RCC 7860 (cell line): ENCODE data around the gene CDC42BPB.

Experiments used
- DNase-seq: peaks from one replicate; pipeline ENCODE4 v3.0.0-alpha.2; 2015; ENCODE audit warnings: low spot score
- FAIRE-seq: peaks from 2 replicates; lab custom pipeline; 2012; peaks lifted over from hg19 to GRCh38; lab: Jason Lieb, UNC

CDC42BPB gene

DNA sequence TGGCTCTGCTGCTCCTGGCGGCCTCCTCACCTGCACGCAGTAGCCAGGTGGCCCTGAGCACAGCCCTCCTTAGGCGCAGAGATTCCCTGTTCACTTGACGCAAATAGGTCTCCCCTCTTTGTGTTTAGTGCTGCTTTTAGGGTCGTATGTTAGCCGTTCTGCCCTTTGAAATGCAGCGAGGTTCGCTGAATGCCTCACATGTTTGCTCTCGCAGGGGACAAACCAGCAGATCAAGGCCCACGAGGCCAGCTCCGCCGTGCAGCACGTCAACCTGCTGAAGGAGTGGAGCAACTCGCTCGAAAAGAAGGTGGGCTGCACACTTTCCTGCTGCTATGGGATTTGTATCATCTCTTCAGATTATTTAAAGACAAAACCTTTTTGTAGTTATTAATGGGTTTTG is 166.2 kb downstream of the CDC42BPB start:
- FAIRE-seq (no peak), DNase-seq (no peak)

DNA sequence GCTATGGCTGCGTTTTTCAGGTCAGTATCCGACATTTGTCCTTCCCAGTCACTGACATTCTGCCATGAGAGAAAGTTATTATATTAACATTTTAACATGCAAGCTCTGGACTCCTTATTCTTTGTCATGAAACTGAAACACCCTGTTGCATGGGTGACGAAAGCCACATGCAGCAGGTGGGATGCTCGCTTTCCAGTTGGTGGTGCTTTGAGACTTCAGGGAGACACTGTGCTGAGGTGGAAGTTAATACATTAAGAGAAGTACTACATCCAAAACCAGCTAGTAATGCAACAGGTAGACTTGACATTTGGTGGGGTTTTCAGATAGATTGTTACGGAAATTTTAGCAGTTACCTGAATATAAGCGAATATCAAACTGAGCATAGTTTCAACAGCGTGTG is 167.7 kb downstream of the CDC42BPB start:
- no peak for FAIRE-seq
- no peak for DNase-seq

DNA sequence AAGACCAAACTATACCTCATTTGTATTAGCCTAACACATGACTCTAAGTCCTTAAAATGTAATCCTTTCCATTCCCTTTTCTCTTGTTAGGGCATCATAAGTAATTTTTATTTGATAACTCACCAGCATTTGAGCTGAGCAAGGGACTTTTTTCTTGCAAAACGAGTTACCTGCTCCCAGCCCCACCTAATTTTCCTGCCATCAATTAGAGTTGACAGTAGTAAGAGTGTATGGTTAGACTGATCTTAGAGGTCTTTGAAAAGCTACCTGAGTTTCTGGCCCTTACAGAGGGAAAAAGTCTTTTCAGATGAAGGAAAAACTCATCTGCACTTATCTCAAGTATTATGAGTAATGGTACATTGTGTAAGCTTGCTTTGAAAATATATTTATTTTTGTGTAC is 168.6 kb downstream of the CDC42BPB start:
- FAIRE-seq (no peak), DNase-seq (no peak)

DNA sequence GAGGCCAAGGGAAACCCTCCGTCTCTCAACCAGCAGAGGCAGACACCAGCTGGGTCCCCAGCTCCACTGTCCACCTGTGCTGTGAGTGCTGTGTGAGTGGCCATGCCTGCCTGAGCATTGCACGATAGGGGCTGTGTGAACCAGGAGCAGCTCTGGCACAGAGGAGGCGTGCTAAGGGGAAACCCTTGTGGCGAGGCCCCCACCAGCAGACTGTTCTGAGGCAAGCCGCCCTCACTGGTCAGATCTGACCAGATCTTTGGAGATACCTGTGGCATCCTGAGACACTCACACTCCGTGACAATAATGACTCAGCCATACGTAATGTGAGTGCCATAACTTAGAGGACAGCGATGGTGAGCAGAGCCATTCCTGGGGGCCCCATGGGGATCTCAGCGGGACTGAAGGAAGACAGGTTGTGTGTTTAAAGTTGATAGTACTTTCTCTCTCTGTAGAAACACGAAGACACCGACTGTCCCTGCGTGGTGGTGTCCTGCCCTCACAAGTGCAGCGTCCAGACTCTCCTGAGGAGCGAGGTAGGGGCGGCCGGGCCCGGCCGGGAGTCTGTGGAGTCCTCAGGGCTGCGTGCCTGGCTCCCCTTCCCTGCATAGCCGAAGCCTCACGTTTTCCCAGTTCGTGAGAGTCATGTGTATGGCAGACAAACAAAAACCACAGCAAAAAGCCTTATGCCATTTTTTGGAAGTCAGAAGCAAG is 171.5 kb downstream of the CDC42BPB start:
- DNase-seq, result no peak
- FAIRE-seq, result no peak

DNA sequence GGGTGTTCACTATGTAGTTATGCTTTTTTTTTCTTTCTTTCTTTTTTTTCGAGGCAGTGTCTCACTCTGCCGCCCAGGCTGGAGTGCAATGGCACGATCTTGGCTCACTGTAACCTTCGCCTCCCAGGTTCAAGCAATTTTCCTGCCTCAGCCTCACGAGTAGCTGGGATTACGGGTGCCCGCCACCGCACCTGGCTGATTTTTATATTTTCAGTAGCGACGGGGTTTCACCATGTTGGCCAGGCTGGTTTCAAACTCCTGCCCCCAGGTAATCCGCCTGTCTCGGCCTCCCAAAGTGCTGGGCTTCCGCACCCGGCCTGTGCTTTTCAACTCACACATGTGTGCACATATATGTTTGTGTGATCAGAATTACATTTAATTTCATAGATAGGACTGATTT is 173.8 kb downstream of the CDC42BPB start:
- FAIRE-seq (no peak), DNase-seq (no peak)

DNA sequence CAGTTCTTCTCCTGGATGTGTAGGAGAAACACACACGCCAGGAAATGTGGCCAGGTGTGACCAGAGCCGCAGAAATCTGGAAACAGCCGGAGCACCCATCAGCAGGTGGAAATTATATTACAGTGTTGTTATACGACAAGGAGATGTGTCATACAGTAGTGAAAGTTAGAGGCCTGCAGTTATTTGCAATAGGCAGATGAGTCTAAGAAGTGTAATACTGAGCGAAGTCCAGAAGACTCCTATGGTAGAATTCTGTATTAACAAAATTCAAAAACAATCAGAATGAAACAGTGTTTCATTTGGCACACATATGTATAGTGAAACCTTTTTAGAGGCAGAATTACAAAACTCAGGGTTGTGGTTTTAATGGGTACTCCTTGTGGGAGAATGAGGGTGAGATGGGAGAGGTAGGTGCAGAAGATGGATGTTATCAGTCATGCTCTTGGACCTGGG is 174.2 kb downstream of the CDC42BPB start:
- DNase-seq (no peak), FAIRE-seq (no peak)
